HG02852 (cell line): ENCODE measurements around the gene PCDH17.

ENCODE experiments used
- ATAC-seq: cut with Tn5 transposase; IDR thresholded peaks from one replicate; pipeline ENCODE4 v1.9.1; 2021; ENCODE audit warnings: mild to moderate bottlenecking, moderate library complexity; ENCODE audit not compliant: unreplicated experiment

PCDH17 gene, protein sequence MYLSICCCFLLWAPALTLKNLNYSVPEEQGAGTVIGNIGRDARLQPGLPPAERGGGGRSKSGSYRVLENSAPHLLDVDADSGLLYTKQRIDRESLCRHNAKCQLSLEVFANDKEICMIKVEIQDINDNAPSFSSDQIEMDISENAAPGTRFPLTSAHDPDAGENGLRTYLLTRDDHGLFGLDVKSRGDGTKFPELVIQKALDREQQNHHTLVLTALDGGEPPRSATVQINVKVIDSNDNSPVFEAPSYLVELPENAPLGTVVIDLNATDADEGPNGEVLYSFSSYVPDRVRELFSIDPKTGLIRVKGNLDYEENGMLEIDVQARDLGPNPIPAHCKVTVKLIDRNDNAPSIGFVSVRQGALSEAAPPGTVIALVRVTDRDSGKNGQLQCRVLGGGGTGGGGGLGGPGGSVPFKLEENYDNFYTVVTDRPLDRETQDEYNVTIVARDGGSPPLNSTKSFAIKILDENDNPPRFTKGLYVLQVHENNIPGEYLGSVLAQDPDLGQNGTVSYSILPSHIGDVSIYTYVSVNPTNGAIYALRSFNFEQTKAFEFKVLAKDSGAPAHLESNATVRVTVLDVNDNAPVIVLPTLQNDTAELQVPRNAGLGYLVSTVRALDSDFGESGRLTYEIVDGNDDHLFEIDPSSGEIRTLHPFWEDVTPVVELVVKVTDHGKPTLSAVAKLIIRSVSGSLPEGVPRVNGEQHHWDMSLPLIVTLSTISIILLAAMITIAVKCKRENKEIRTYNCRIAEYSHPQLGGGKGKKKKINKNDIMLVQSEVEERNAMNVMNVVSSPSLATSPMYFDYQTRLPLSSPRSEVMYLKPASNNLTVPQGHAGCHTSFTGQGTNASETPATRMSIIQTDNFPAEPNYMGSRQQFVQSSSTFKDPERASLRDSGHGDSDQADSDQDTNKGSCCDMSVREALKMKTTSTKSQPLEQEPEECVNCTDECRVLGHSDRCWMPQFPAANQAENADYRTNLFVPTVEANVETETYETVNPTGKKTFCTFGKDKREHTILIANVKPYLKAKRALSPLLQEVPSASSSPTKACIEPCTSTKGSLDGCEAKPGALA (N-terminal part only)

DNA sequence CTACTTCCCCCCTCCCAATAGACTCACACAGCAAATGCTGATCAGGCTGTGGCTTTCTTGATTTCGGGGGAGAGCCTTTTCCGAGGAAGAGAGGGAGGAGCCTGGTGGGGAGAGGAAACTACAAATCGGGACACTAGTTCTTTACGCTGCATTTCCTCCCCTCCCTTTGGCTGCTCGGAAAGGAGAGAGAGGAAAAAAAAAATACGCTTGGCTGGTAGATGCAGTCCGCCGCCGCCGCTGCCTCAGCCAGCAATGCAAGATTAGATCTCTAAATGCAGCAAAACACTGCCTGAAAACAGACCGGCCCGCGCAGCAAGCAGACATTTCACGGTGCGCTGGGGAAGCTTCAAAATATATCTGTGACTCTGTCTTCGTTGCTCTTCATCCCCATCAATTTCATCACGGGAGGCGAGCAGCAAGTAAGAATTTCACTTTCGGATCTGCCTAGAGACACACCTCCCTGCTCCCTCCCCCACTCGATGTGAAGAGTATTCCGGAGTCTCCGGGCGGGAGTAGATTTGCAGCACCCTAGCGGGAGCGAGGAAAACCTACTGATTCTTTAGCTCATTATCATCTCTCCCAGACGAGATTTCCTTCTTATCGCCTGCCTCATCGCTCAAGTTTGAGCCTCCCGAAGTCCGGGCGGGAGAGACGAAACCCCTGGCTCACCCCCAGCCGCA lies at the start of gene PCDH17:
Gene PCDH17, plus strand, starts transcription at position 149 of the 680 bp plus-strand sequence. CDS start 803 bp downstream, outside the sequence.
- no peak for ATAC-seq

DNA sequence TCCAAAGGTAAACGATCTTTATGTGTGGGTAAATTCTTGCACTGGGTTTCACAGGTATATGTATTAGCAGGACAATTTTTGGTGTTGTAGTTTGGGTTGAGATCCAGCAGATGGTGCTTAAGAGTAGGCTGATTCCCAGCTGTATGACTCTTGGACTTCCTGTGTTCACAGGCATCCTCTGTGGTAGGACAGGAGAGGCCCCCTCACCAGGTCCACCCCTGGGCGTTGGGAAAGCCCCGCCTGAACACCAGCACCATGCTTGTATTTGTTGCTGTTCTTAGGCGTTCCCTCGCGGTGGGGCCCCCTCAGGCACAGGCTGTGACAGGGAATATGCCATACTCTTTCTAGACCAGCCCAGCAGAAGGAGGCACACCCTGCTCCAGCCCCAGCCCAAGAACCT lies 49.5 kb upstream of the PCDH17 start:
- no peak for ATAC-seq

DNA sequence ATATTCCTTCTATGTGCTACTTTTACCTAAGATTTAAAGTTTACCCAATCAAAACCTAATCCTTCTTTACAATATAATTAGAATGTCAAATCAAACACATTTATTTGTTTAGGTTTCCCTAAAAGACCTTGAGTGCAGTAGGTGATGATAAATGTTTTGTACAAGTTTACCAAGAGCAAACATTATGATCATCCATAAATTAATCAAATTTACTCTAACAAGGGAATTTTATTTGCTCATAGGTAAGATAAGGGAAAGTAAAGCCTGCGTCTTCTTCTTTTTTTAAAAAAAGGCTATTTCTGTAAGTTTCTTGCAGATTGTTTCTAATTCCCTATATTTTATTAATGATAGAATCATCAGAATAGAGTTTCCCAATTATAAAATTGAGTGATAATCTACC lies 48.0 kb upstream of the PCDH17 start:
- no peak for ATAC-seq

DNA sequence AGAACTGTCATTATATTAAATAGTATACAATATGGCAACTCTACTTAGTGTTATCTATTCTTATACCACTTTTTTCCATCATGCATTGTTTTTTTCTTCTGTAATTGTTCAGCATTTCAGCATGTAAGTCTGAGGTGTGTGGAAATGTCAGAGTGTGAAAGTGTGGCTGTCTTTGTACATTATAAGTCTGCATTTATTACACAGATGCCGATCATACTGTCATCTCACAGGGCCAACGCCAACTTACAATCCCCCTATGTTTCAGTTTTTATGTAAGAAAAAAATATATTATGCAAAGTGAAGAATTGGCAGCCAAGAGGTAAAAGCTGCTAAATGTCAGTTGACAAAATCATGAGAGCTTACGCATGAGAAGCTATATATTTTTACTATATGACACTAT lies 42.9 kb upstream of the PCDH17 start:
- ATAC-seq: no peak

DNA sequence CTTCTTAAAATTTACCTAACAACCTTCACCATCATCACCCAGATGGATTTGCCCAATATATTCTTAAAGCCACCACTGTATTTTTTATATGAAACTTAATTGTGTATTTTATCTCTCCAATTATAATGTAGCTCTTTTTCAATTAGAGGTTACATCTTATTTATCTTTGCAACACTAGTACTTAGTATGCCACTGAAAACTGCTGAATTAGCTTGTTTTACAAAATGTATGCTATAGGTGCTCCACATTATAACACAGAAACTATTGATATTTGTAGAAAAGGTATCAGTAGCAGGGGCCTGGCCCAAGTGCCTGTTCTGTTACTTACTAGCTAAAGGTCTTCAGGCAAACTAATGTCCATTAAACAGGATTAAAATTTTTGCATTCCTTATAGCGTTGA lies 35.8 kb upstream of the PCDH17 start:
- no peak for ATAC-seq

DNA sequence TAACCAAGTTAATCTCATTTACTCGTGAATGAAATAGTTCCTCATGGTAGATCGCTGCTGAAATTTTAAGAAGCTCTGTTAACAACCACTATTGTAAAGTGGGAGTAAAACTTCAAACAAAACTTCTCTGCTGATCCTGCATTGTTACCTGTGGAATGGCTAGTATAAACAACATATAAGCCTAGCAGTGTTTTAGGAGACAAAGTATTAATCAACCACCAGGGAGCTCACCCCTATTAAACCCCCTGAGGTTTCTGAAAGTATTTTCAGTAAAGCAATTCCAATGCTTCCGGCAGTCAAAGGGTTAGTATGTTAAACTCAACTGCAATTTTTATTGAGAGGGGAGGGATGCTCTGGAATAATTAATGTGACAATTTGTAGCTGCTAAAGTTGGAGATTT lies 30.0 kb upstream of the PCDH17 start:
- no peak for ATAC-seq

DNA sequence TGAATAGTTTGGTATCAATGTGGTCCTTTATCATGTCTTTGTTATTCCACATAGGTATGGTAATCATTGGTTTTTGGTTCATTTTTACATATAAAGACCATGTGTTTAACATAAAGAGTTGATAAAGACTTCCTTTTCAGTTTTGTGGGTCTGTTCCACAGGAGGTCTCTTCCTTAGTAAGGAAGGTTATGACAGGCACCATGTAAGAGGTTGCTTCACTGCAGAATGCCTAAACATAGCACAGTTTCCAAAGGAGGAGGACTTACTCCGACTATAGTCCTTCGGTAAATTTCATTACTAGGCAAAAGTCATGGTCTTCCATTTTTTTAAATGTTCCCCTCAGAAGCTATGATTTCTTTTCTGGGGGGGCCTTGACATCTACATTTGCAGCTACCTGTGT lies 27.1 kb upstream of the PCDH17 start:
- no peak for ATAC-seq

DNA sequence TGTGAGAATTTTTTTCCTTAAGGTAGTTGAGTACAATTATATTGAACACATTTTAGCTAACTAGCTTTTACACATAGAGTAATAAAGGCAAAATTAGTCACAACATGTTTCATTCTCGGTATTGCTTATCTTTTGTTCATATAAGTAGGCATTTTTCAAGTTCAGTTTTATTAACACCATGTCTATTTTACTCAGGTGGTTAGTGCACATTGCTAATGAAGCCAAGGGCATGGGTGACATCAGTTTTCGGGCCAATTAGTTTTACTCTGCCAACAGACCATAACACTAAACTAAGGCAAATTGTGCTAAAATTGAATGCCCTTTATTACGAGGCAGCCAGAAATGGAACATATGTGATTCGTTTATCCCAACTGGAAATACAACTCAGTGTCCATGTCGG lies 19.6 kb upstream of the PCDH17 start:
- no peak for ATAC-seq

DNA sequence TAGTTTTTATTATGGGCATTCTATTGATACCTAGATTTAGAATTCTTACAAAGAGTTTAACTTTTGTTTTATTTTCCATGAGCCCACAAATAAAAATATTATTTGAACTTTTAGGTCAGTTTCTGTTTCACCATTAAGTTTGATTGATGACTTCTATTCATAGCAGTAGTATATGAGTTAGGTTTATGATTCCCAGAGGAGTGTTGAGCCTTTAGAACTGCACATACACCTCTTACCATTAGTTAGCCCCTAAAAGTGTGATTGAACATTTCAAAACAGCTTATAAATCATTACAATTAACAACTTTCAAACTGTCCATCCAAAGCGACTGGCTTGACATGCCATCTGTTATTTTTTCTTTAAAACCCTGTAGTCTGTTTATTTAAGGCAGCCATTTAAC lies 19.0 kb upstream of the PCDH17 start:
- ATAC-seq: no peak

DNA sequence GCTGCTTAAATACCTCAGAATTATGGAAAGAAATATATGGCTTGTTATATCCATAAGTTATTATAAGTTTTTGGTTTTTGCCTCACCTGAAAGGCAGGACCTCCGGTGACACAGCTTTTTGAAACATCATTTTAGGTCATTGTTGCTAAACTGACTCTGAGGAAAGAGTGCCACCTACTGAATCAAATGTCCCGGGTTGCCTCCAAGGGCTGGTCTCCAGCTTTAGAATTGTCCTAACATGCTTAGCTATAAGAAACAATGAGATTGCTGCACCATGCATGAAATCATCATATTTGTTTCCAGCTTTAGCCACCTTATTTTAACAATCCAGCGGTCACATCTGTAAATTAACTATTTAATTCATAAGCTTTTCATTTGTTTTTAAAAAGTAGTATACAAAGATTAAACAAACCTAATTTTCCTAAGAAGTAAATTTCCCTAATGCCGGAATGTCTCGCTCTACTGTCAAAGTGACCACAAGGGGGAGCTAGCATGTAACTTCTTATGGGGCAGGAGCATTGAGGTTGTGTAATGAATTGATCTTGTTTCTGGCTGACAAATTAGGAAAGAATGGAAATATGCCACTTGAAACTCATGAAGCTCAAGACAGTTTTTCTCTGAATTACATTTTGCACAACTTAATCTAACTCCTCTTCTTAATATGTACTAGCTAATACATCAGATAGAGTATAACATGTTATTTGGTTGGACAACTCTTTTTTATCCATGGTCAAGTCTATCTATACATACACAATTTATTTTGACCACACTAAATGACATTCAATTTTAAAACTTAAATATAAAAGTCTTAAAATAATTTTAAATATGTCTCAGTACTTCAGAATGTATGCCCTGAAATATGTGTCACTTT lies 6.7 kb upstream of the PCDH17 start:
- ATAC-seq: peak; percentile 57

DNA sequence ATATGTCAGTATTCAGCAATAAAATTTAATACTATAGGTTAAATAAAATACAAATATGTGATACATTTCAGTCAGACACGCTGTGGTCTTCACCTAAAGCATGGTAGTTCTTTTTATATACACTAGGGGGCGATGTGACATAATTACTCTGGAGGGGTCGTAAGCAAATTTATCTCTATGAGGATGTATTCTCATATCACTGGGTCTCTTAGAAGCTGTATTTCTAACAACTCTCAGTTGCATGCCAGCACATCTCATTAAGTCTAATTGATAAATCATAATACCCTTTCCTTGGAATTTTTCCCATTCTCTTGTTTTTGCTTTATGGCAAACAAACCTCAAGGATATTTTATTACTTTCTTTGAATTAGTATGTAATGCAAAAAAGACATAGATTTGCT lies 3.9 kb upstream of the PCDH17 start:
- ATAC-seq: peak; percentile 47

DNA sequence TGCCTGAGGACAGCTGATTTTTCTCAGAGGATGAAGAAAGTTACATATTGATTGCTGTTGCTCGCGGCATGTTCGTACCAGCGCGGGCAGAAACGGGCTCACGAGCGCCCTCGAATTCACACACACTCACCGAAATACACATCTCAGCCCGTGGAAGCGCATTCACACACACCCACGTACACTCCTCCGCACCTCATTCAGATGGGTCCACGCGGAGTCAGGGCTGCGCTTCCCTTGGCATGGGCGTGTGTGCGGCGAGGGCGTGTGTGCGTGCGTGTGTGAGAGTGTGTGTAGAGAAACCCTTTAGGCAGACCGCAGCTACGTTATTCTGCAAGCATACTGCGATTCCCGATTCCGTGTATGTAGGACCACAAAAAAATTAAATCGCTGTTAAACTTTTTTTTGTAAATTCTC lies 2.1 kb upstream of the PCDH17 start:
- no peak for ATAC-seq

DNA sequence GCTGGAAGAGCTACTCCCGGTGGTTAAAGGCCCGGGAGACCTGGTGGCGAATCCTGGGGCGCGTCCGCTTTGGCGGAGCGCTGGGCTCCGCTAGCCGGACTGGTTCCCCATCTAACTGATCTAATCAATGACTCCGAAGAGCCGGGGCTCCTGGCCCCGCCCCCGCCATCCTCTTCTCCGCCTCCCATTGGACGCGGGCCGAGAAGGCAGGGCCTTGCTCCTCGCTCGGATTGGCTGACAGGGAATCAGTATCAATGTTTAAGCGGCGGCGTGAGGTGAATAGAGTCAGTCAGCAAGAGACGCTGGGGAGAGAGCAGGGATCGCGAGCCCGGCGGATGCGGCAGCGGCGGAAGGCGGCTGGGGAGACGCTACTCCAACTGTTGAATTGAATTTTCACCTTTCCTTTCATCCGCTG lies 1.7 kb upstream of the PCDH17 start:
- ATAC-seq: peak; percentile 50

DNA sequence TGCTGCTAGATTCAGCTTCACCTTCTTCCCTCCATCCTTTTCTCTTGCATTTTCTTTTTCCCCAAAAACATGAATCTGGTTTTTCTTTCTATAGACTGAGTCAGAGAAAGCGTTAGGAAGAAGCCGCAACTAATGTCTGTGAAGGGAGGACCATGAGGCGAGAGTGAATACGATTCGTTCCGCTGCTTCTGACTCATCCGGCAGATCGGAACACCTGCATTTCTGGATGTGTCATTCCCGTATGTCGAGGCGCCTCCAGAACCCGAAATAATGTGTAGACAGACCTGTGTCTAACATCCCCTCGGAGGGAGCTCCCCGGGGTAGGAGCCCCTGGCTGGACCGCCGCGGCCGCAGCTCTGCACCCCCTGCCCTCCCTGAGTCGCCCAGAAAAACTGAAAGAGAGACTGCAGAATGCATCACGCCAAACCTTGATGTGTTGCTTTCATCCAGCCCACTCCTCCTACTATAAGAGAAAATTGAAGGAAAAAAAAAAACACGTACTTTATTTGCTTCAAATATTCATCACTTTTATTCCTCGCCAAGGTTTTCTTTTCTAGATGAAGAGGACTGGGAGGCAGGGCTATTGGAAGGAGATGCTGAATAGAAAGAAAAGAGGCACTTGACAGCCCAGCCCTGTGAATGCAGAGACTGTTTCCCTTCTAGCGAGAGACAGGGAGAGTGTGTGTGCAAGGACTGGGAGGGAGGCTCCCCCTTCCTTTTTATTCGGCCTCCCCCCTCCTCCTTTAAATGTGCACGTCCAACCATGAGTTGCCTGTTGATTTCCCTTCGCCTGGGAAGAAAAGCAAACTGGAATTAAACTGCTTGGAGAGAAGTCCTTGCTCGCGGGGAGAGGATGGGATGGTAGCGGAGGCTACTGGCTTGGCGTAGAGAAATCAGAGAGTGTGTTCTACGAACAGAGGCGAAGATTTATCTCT lies 616 bp upstream of the PCDH17 start:
- ATAC-seq: no peak

DNA sequence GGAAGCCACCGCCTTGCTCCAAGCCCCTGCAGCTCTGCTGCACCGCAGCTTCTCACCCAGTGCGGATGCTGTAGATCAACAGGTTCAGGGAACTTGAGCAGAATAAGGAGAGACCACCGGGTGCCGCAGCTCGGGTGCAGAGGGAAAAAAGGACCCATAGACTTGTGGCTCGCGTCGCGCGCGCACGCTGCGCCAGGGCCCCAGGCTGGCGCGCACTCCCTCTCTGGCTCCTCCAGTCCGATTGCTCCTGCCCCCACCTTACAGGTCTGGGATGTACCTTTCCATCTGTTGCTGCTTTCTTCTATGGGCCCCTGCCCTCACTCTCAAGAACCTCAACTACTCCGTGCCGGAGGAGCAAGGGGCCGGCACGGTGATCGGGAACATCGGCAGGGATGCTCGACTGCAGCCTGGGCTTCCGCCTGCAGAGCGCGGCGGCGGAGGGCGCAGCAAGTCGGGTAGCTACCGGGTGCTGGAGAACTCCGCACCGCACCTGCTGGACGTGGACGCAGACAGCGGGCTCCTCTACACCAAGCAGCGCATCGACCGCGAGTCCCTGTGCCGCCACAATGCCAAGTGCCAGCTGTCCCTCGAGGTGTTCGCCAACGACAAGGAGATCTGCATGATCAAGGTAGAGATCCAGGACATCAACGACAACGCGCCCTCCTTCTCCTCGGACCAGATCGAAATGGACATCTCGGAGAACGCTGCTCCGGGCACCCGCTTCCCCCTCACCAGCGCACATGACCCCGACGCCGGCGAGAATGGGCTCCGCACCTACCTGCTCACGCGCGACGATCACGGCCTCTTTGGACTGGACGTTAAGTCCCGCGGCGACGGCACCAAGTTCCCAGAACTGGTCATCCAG lies 964 bp downstream of the PCDH17 start:
- ATAC-seq: no peak

DNA sequence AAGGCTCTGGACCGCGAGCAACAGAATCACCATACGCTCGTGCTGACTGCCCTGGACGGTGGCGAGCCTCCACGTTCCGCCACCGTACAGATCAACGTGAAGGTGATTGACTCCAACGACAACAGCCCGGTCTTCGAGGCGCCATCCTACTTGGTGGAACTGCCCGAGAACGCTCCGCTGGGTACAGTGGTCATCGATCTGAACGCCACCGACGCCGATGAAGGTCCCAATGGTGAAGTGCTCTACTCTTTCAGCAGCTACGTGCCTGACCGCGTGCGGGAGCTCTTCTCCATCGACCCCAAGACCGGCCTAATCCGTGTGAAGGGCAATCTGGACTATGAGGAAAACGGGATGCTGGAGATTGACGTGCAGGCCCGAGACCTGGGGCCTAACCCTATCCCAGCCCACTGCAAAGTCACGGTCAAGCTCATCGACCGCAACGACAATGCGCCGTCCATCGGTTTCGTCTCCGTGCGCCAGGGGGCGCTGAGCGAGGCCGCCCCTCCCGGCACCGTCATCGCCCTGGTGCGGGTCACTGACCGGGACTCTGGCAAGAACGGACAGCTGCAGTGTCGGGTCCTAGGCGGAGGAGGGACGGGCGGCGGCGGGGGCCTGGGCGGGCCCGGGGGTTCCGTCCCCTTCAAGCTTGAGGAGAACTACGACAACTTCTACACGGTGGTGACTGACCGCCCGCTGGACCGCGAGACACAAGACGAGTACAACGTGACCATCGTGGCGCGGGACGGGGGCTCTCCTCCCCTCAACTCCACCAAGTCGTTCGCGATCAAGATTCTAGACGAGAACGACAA lies 1.8 kb downstream of the PCDH17 start:
- no peak for ATAC-seq
